ENCODE measurements around the gene APBA3.
"Not testable (repeated sequence)": the region's sequence is repeated elsewhere in the genome, so short reads cannot be mapped to it uniquely, and the experiment has no call there.

Gene APBA3

DNA sequence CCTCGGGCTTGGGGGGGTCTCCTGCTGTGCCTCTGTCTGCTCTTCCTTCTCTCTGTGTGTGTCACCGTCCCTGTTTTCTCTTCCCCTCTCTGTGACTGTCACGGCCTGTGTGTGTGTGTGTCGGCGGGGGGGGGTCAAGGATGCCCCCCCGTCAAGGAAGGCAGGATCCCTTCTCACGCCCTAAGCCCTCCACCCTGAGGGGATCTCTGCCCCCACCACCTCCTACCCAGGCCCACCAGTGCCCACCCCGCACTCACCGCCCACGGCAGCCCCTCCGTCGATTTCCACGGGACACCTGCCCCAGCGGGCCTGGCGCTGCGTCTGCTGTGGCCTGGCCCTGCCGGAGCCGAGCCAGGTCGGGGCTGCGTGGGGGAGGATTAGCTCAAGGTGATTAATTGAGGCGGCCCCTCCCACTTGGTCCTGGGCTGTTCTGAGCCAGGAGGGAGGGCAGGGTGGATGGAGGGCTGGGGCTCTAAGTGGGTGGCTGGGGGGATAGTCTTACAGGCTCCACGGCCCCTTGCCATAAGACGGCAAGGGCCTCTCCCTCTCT lies 10.5 kb upstream of the APBA3 start, which contains the start of gene RAX2:
Gene RAX2 (minus strand): TSS at position 323 of the 550 bp plus-strand sequence. CDS start 486 bp downstream, outside the sequence.
- H3K4me1 ChIP-seq (ENCODE audit: control insufficient read depth in 5 of 5, insufficient read depth in 5 of 5, low read length in 5 of 5), result no peaks in the 10 kb centered on the region
- no peaks in the 10 kb centered on the region for H3K9me3 ChIP-seq (ENCODE audit: control insufficient read depth in 5 of 5, low read length in 5 of 5)
- peaks cover 0 to 34% (median 20%) of the 10 kb centered on the region in 5 donors for H3K36me3 ChIP-seq (ENCODE audit: control insufficient read depth in 5 of 5, insufficient read depth in 5 of 5, low read length in 5 of 5)
- no peak within 1 kb of the TSS for H3K4me3 ChIP-seq (ENCODE audit: low read depth in 1 of 5, low read length in 5 of 5)
- H3K27me3 ChIP-seq (ENCODE audit: control insufficient read depth in 5 of 5, insufficient read depth in 4 of 5, low read length in 5 of 5), result peaks cover 0 to 6% (median 0%) of the 10 kb centered on the region in 5 donors
- no peak within 1 kb of the TSS for H3K9ac ChIP-seq (ENCODE audit: low read length in 5 of 5)
- no peak within 1 kb of the TSS for H3K27ac ChIP-seq (ENCODE audit: low read depth, low read length)

DNA sequence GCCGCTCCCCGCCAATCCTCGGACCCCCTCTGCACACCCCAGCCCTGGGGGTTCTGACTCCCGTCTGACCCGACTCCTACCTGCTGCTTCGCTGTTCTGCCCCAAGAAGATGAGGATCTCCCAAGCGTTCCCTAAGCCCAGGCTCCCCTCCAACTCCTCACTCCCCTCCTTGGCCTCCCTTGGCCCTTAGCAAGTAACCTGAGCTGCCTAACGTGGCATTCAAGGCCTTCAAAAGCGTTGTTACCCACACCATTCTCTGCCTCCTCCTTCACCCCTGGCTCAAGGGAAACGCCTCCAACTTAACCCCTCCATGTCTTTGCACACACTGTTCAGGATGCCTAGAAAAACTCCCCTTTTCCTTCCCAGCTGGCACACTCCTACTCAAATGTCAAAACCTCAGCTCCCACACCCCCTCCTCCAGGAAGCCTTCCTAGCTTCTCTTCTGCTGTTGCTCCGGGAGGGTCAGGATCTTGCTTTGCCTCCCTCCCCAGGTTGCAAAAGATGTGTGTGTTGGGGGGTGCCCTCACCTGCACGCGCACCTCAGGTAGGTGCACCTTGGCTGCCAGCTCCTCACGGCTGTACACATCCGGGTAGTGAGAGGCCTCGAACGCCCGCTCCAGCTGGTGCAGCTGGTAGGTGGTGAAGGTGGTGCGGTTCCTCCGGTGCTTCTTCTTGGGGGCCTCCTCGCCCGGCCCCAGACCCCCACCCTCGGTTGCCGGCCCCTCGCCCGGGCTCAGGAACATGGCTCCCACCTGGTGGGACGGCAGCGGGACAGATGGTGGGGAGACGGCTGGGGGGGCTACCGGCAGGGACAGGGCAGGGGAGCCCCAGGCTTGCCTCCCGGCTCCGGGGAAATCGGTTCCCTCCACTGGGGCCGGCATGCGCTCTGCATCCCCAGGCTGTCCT lies 9.8 kb upstream of the APBA3 start:
- no peaks in the 10 kb centered on the region for H3K9me3 ChIP-seq (ENCODE audit: control insufficient read depth in 5 of 5, low read length in 5 of 5)
- H3K4me3 ChIP-seq (ENCODE audit: low read depth in 1 of 5, low read length in 5 of 5), result no peak overlapping the region
- H3K36me3 ChIP-seq (ENCODE audit: control insufficient read depth in 5 of 5, insufficient read depth in 5 of 5, low read length in 5 of 5), result peaks cover 0 to 41% (median 28%) of the 10 kb centered on the region in 5 donors
- peaks cover 0 to 6% (median 0%) of the 10 kb centered on the region in 5 donors for H3K27me3 ChIP-seq (ENCODE audit: control insufficient read depth in 5 of 5, insufficient read depth in 4 of 5, low read length in 5 of 5)
- H3K27ac ChIP-seq (ENCODE audit: low read depth, low read length), result no peak overlapping the region
- peaks cover 0 to 5% (median 0%) of the 10 kb centered on the region in 5 donors for H3K4me1 ChIP-seq (ENCODE audit: control insufficient read depth in 5 of 5, insufficient read depth in 5 of 5, low read length in 5 of 5)
- H3K9ac ChIP-seq (ENCODE audit: low read length in 5 of 5), result no peak overlapping the region

DNA sequence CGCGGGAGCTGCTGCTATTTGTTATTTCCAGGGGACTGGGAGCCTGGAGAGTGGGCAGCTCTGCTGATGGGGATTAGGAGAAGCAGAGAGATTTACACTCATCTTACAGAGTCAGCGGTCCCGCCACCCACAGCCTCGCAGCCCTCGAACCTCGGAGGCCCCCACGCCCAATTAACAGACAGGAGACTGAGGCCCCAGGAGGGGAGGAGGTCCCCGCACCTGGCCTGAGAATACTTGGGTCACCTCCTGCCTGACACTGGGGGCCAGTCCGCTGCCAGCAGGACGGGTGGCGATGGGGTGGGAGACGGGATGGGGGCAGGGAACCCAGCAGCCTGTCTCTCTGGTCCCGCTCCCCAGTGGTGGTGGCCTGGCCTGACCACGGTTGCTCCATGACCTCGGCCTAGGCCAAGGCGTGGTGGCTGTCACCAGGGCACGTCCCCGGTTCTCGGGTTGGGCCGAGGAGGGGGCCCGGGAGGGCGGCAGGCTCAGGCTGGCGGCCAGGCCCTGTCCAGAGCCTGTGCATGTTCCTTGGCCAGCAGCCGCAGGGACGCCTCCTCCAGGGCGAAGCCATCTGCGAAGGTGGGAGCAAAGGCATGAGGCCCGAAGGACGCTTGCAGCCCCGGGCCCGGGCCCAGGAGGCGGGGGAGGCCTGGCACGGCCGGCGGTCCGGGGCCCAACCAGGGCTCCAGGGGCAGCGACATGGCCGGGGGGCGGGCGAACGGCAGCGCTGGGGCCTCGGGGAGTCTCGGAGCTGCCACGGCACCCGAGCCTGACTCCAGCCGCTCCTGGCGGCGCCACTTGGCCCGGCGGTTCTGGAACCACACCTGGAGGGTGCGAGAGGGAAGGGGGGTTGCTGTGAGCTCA lies 8.9 kb upstream of the APBA3 start:
- Histone ChIP-seq H3K9ac (ENCODE audit: low read length in 5 of 5) (no peak overlapping the region), H3K36me3 (ENCODE audit: control insufficient read depth in 5 of 5, insufficient read depth in 5 of 5, low read length in 5 of 5) (peaks cover 0 to 44% (median 29%) of the 10 kb centered on the region in 5 donors), H3K27me3 (ENCODE audit: control insufficient read depth in 5 of 5, insufficient read depth in 4 of 5, low read length in 5 of 5) (peaks cover 0 to 6% (median 0%) of the 10 kb centered on the region in 5 donors), H3K27ac (ENCODE audit: low read depth, low read length) (no peak overlapping the region), H3K4me1 (ENCODE audit: control insufficient read depth in 5 of 5, insufficient read depth in 5 of 5, low read length in 5 of 5) (peaks cover 0 to 5% (median 0%) of the 10 kb centered on the region in 5 donors), H3K9me3 (ENCODE audit: control insufficient read depth in 5 of 5, low read length in 5 of 5) (no peaks in the 10 kb centered on the region), H3K4me3 (ENCODE audit: low read depth in 1 of 5, low read length in 5 of 5) (no peak overlapping the region)

DNA sequence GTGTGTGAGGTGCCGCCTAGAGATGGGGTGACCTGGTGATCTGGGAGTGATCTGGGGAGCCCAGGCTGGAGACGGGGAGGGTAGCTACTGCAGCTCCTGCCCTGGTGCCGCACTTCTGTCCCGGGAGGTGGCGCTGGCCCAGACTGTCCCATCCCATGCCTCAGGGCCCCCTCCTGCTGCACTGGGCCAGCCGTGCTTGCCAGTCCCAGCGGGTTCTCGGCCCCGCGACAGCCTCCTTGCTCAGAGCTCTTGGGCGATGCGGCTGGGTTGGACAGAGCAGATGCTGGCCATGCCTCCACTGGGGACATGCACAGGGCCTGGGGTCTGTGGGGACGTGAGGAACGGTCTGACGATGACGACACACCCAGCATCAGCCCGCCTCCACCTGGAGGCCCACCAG lies 8.0 kb upstream of the APBA3 start:
- Histone ChIP-seq H3K4me3 (ENCODE audit: low read depth in 1 of 5, low read length in 5 of 5) (no peak overlapping the region), H3K36me3 (ENCODE audit: control insufficient read depth in 5 of 5, insufficient read depth in 5 of 5, low read length in 5 of 5) (peaks cover 0 to 49% (median 33%) of the 10 kb centered on the region in 5 donors), H3K9ac (ENCODE audit: low read length in 5 of 5) (no peak overlapping the region)

DNA sequence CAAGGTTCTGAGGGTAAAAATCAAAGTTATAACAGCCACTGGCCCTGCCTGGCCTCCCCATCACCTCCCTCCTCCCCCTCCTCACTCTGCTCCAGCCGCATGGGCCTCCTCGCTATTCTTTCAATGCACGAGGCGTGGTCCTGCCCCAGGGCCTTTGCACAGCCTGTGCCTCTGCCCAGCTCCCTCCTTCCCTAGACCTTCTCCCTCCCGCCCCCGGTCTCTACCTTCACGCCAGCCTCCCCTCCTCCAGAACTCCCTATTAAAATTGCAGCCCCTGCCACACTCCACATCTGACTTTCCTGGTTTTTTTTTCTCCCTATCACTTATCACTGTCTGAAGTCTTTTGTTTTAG lies 7.2 kb upstream of the APBA3 start:
- Histone ChIP-seq H3K9me3 (ENCODE audit: control insufficient read depth in 5 of 5, low read length in 5 of 5) (no peaks in the 10 kb centered on the region), H3K4me3 (ENCODE audit: low read depth in 1 of 5, low read length in 5 of 5) (no peak overlapping the region), H3K27me3 (ENCODE audit: control insufficient read depth in 5 of 5, insufficient read depth in 4 of 5, low read length in 5 of 5) (peaks cover 0 to 6% (median 0%) of the 10 kb centered on the region in 5 donors), H3K4me1 (ENCODE audit: control insufficient read depth in 5 of 5, insufficient read depth in 5 of 5, low read length in 5 of 5) (peaks cover 0 to 5% (median 0%) of the 10 kb centered on the region in 5 donors), H3K36me3 (ENCODE audit: control insufficient read depth in 5 of 5, insufficient read depth in 5 of 5, low read length in 5 of 5) (peaks cover 0 to 49% (median 33%) of the 10 kb centered on the region in 5 donors), H3K27ac (ENCODE audit: low read depth, low read length) (no peak overlapping the region), H3K9ac (ENCODE audit: low read length in 5 of 5) (no peak overlapping the region)

More for the DNA sequence above, 8.0 kb upstream of the APBA3 start:
- H3K27me3 ChIP-seq (ENCODE audit: control insufficient read depth in 5 of 5, insufficient read depth in 4 of 5, low read length in 5 of 5), result peaks cover 0 to 6% (median 0%) of the 10 kb centered on the region in 5 donors
- H3K9me3 ChIP-seq (ENCODE audit: control insufficient read depth in 5 of 5, low read length in 5 of 5), result no peaks in the 10 kb centered on the region
- H3K27ac ChIP-seq (ENCODE audit: low read depth, low read length), result no peak overlapping the region
- peaks cover 0 to 5% (median 0%) of the 10 kb centered on the region in 5 donors for H3K4me1 ChIP-seq (ENCODE audit: control insufficient read depth in 5 of 5, insufficient read depth in 5 of 5, low read length in 5 of 5)

DNA sequence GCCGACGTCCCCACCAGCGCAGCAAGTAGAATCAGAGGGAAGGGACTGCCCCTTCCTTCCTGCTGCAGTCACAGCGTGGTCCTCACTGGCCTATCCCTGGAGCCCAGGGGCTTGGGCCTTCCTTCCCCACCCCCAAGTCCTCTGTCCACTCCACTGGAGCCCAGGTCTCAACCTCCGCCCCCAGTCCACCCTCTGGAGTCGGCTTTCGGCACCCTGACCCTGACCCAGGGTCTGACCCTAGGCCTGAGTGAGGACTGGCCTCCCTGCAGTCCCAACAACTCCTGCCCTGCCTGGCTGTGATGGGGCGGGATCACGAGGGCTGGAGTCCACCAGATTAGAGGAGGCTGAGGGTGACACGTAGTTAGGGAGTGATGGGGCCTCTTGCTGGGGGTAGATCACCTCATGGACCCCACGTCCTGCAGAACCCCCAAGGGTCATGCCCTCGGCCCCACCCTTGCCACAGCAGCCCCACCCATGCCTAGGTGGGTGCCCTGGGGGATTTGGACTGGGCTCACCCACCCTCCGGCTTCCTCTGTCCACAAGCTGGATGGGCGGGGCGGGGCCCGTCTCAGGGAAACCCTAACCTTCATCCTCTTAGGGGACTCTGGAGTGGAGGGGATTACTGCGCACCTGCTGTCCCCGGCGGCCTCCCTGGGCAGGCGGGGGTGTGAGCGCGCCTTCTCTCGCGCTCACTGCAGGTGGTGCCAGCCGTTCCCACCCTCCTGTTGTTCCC lies 6.7 kb upstream of the APBA3 start:
- peaks cover 0 to 49% (median 33%) of the 10 kb centered on the region in 5 donors for H3K36me3 ChIP-seq (ENCODE audit: control insufficient read depth in 5 of 5, insufficient read depth in 5 of 5, low read length in 5 of 5)
- H3K9ac ChIP-seq (ENCODE audit: low read length in 5 of 5), result no peak overlapping the region
- H3K9me3 ChIP-seq (ENCODE audit: control insufficient read depth in 5 of 5, low read length in 5 of 5), result no peaks in the 10 kb centered on the region
- no peak overlapping the region for H3K27ac ChIP-seq (ENCODE audit: low read depth, low read length)
- H3K4me1 ChIP-seq (ENCODE audit: control insufficient read depth in 5 of 5, insufficient read depth in 5 of 5, low read length in 5 of 5), result peaks cover 0 to 8% (median 3%) of the 10 kb centered on the region in 5 donors
- H3K4me3 ChIP-seq (ENCODE audit: low read depth in 1 of 5, low read length in 5 of 5), result no peak overlapping the region
- peaks cover 0 to 6% (median 0%) of the 10 kb centered on the region in 5 donors for H3K27me3 ChIP-seq (ENCODE audit: control insufficient read depth in 5 of 5, insufficient read depth in 4 of 5, low read length in 5 of 5)

DNA sequence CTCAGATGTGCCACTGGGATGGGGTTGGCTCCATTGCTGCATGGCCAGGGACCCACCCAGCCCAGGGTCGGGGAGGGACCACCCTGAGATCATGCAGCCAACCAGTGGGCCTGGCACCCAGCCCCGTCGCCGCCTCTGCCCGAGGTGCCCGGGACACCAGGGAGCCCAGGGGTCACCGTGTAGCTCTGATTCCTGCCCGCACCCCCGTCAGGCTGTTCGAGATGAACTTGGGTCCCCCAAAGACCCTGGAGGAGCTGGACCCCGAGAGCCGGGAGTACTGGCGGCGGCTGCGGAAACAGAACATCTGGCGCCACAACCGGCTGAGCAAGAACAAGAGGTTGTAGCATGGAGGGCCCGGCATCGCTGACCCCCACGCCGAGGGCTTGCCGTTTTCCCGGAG lies 5.6 kb upstream of the APBA3 start:
- H3K4me3 ChIP-seq (ENCODE audit: low read depth in 1 of 5, low read length in 5 of 5), result no peak overlapping the region
- H3K4me1 ChIP-seq (ENCODE audit: control insufficient read depth in 5 of 5, insufficient read depth in 5 of 5, low read length in 5 of 5), result peaks cover 0 to 12% (median 6%) of the 10 kb centered on the region in 5 donors
- no peak overlapping the region for H3K9ac ChIP-seq (ENCODE audit: low read length in 5 of 5)
- peaks cover 0 to 6% (median 0%) of the 10 kb centered on the region in 5 donors for H3K27me3 ChIP-seq (ENCODE audit: control insufficient read depth in 5 of 5, insufficient read depth in 4 of 5, low read length in 5 of 5)
- H3K9me3 ChIP-seq (ENCODE audit: control insufficient read depth in 5 of 5, low read length in 5 of 5), result no peaks in the 10 kb centered on the region
- H3K27ac ChIP-seq (ENCODE audit: low read depth, low read length), result no peak overlapping the region
- peaks cover 0 to 49% (median 33%) of the 10 kb centered on the region in 5 donors for H3K36me3 ChIP-seq (ENCODE audit: control insufficient read depth in 5 of 5, insufficient read depth in 5 of 5, low read length in 5 of 5)

DNA sequence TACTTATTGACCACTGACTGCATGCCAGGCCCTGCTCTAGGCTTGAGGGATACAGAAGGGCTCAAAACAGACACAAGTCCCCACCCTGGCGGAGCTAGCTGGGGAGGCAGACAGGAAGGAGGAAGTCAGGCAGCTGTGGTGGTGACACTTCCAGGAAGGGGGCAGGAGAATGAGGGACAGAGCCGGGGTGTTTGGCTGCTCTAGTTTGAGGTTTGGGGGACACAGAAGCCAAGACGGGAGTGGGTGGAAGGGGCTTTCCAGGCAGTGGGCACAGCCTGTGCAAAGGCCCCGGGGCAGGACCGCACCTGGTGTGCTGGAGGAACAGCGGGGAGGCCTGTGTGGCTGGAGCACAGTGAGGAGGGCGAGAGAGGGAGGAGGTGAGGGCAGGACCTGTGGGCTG lies 5.0 kb upstream of the APBA3 start:
- Histone ChIP-seq H3K36me3 (ENCODE audit: control insufficient read depth in 5 of 5, insufficient read depth in 5 of 5, low read length in 5 of 5) (peaks cover 0 to 49% (median 33%) of the 10 kb centered on the region in 5 donors), H3K4me1 (ENCODE audit: control insufficient read depth in 5 of 5, insufficient read depth in 5 of 5, low read length in 5 of 5) (peaks cover 0 to 16% (median 10%) of the 10 kb centered on the region in 5 donors), H3K9me3 (ENCODE audit: control insufficient read depth in 5 of 5, low read length in 5 of 5) (no peaks in the 10 kb centered on the region), H3K4me3 (ENCODE audit: low read depth in 1 of 5, low read length in 5 of 5) (no peak overlapping the region), H3K27me3 (ENCODE audit: control insufficient read depth in 5 of 5, insufficient read depth in 4 of 5, low read length in 5 of 5) (peaks cover 0 to 6% (median 0%) of the 10 kb centered on the region in 5 donors), H3K27ac (ENCODE audit: low read depth, low read length) (no peak overlapping the region), H3K9ac (ENCODE audit: low read length in 5 of 5) (no peak overlapping the region)

DNA sequence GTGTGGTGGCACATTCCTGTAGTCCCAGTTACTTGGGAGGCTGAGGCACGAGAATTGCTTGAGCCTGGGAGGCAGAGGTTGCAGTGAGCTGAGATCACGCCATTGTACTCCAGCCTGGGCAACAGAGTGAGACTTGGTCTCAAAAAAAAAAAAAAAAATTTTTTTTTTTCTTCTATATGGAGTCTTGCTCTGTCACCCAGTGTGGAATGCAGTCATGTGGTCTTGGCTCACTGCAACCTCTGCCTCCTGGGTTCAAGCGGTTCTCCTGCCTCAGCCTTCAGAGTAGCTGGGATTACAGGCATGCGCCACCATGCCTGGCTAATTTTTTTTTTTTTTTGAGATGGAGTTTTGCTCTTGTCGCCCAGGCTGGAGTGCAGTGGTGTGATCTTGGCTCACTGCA lies 4.3 kb upstream of the APBA3 start:
- not testable (repeated sequence) for H3K9me3 ChIP-seq (ENCODE audit: control insufficient read depth in 5 of 5, low read length in 5 of 5); H3K27me3 ChIP-seq (ENCODE audit: control insufficient read depth in 5 of 5, insufficient read depth in 4 of 5, low read length in 5 of 5); H3K4me3 ChIP-seq (ENCODE audit: low read depth in 1 of 5, low read length in 5 of 5); H3K9ac ChIP-seq (ENCODE audit: low read length in 5 of 5); H3K27ac ChIP-seq (ENCODE audit: low read depth, low read length)
- Histone ChIP-seq H3K36me3 (ENCODE audit: control insufficient read depth in 5 of 5, insufficient read depth in 5 of 5, low read length in 5 of 5) (peaks cover 0 to 49% (median 33%) of the 10 kb centered on the region in 5 donors), H3K4me1 (ENCODE audit: control insufficient read depth in 5 of 5, insufficient read depth in 5 of 5, low read length in 5 of 5) (peaks cover 0 to 22% (median 16%) of the 10 kb centered on the region in 5 donors)
